ENCODE results near the gene PLD4. TPM values are rescaled to one million over a fixed set of nuclear protein-coding genes. Genes with fewer than 3 reads are reported as not detected.

The PLD4 gene
- total RNA-seq, 2 experiments from 2014 or later, result not detected

DNA sequence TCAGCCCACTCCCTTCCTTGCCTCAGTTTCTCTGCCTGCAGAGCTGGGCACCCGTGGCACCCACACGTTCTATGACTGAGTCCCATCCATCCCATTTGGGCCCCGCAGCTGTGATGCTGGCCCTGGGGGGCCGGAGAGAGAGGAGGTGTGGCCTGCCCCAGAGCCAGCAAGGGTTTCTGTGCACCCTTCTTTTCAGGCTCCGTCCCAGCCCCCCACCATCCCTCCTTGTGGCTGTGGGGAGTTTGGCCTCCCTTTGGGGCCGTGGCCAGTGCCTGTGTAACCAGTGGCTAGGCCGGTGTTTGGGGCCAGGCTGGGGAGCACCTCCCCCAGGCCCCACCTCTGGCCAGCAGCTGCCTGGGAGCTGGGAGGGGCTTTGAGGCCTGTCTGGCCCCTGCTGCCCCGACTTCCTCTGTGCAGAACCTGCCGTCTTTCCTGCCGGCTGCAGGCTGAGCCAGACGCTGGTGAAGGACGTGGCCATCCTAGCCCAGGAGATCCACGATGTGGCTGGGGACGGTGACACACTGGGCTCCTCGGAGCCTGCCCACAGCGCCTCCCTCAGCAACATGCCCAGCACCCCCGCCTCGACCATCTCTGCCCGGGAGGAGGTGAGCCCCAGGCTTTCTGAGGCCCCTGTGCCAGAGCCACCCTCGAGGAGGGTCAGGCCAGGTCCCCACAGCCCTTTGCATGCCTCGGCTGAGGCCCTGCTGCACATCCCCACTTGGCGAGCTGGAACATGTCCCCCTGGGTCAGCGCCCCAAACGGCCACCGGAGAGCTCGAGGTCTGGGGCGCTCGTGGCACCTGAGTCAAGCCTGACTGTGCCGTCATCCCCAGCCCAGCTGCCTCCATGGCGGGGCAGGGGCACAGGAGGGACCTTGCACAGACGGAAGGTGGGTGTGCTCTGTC, 31.9 kb upstream of the PLD4 start:
- Mint-ChIP-seq H3K4me1 (no peaks in the 10 kb centered on the region), H3K27me3 (no peaks in the 10 kb centered on the region), H3K36me3 (no peaks in the 10 kb centered on the region), H3K27ac (no peak overlapping the region), H3K9me3 (peaks cover 1% of the 10 kb centered on the region), H3K4me3 (no peak overlapping the region)
- no peak for DNase-seq

DNA sequence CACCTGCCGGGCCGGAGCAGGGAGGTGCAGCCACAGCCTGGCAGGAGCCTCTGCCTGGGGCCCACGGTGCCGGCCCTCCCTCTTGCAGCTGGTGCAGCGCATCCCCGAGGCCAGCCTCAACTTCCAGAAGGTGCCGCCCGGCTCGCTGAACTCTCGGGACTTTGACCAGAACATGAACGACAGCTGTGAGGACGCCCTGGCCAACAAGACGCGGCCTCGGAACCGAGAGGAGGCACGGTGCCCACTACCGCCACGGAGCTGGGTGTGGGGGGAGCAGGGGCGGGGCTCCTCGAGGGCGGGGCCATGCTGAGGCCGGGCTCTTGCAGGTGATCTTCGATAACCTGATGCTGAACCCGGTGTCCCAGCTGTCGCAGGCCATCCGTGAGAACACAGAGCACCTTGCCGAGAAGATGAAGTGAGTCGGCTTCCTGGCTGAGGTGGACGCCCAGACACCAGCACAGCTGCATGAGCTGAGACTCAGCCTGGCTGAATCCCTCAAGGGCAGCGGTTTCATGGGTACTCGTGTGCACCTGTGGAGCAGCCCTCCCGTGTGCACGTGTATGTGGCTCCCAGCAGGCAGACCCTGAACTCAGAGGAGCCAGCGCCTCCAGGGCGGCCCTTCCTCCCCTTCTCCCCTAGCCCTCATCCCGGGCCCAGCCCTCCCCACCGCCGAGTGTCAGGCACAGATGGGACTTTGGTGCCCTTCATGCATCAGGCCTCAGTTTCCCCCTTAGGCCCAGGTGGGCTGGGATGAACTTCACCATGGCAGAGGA, 31.1 kb upstream of the PLD4 start:
- Mint-ChIP-seq H3K36me3 (no peaks in the 10 kb centered on the region), H3K27me3 (no peaks in the 10 kb centered on the region), H3K4me1 (no peaks in the 10 kb centered on the region), H3K9me3 (peaks cover 1% of the 10 kb centered on the region), H3K4me3 (no peak overlapping the region), H3K27ac (no peak overlapping the region)
- DNase-seq, result no peak

DNA sequence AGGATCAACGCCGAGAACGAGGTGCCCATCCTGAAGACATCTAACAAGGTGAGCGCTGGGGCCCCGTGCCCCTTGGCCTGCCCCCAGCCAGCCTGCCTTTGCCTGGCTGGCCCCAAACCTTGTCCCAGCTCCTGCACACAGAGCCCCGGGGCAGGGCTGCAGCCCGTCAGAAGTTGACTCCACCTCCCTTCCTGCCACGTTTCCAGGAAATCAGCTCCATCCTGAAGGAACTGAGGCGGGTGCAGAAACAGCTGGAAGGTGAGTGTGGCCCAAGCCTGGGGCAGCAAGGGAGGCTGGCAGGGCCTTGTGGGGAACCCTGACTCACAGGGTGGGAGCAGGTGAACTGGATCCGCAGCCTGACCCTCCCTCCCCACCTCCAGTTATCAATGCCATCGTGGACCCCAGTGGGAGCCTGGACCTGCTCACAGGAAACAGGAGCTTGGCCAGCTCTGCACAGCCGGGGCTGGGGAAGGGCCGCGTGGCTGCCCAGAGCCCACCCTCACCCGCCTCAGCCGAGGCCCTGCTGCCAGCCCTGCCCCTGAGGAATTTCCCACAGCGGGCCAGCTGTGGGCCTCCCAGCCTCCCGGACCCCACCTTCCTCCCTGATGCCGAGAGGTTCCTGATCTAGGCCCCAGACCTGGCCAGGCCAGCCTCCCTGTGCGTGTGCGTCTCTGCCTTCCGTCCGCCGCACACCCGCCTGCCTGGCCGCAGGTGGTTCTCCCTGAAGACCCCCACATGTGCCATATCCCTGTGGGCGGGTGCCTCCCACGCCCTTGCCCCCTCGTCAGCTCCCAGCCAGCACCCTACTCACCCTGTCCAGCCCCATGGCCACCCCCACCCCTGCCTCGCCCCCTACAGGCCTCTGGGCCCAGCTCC, 30.1 kb upstream of the PLD4 start:
- Mint-ChIP-seq H3K27me3 (no peaks in the 10 kb centered on the region), H3K9me3 (peaks cover 1% of the 10 kb centered on the region), H3K36me3 (no peaks in the 10 kb centered on the region), H3K4me3 (no peak overlapping the region), H3K4me1 (no peaks in the 10 kb centered on the region), H3K27ac (no peak overlapping the region)
- no peak for DNase-seq

DNA sequence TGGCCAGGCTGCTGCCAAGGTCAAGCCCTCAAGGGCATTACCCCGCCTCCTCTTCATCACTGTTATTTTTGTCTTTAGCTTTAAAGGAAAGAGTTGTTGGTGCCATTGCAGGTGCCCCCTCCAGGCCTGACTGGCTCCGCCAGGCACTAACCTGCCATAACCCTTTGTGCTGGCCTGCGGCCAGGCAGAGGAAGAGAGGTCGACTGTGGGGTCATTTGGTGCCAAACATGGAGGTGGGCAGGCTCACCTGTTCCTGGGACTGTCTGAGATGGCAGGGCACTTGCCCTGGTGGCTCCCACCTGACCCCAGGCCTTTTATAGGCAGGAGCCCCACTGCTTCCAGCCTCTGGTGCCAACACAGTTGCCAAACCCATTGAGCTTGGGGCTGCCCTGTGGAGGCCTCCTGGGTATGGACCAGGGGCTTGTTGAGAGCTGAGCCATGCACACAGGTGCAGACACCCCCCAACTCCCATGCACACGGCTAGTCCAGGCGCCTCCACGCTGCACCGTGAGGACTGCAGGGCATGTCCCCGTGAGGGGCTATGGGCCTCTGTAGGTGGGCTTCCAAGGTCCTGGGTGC, 29.4 kb upstream of the PLD4 start:
- no peak for DNase-seq
- Mint-ChIP-seq H3K9me3 (no peaks in the 10 kb centered on the region), H3K4me1 (no peaks in the 10 kb centered on the region), H3K36me3 (no peaks in the 10 kb centered on the region), H3K27me3 (no peaks in the 10 kb centered on the region), H3K4me3 (no peak overlapping the region), H3K27ac (no peak overlapping the region)

DNA sequence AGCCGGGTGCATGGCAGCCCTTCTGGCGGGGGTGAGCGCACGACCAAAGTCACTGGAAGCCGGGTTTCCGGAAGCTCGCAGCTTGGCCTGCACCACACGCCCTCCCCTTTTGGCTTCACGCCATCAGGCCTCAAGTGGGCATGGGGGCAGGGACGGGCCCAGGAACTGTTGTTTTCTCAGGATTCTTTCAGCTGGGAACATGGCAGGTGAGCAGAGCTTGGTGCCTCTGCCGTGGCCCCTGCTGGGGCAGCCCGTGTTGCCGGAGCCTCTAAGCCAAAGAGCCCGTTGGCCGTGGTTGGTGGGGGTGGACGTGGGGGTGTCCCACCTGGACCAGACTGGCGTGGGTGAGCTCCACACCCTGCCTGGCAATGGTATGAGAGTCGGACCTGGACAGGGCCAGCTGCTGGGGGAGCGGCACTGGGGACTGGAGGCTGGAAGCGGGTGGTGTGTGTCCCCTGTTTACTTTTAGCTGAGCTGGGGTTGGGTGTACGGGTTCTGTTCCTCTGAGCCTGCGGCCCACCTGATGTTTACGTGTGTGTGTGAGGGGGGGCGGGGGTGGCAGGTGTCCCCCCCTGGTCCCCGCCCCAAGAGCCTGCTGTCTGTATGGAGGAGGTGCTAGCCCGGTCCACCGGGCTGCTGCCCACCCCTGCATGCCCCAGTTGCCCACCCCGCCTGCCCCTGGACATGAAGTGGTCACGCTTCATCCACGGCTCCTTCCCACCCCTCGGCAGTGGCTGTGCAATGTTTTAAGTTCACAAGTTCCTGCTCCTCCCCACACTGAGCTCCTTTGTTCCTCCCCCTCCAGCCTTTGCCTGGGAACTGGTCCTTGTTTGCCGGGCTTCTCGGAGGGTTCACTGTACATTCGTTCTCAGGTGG, 28.7 kb upstream of the PLD4 start:
- H3K36me3 Mint-ChIP-seq, result no peaks in the 10 kb centered on the region
- no peaks in the 10 kb centered on the region for H3K9me3 Mint-ChIP-seq
- no peak for DNase-seq

DNA sequence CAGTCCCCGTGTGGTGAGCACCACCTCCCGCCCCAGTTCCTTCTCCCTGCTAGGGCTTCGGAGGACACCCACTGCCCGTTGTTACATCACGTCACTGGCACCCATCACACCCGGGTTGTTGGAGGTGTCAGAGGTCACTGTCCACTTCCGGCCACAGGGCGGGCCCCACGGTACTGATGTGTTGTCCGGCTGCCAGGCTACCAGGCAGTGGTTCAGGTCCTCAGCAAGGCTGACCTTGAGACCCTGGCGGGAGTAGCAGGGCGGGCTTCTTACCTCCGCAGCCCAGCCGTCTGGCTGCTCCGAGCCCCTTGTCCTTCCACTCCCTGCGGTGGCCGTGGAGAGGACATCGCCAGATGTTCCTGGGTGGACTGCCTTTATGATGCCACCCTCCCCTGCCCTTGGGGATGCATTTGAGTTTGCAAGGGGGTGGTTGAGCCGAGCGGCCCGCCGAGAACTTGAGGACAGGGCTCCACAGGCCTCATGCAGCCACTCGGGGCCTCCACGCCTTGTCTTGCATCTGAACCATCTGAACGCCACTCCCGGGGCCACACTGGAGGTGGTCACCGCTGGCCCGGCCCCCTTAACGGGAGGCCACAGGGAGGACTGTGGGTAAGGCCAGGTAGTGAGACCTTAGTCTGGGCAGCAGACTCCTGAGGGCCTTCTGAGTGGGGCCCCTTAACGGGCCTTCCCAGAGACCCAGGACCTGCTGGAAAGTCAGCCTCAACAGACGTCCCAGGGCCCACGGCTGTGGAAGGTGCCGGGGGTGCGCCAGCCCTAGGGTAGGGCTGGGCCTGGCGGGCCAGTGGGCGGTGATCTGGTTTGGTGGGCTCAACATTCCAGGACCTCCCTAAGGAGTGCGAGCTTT, 27.1 kb upstream of the PLD4 start:
- no peaks in the 10 kb centered on the region for H3K9me3 Mint-ChIP-seq

More for the DNA sequence above, 28.7 kb upstream of the PLD4 start:
- no peaks in the 10 kb centered on the region for H3K27me3 Mint-ChIP-seq
- no peaks in the 10 kb centered on the region for H3K4me1 Mint-ChIP-seq
- H3K4me3 Mint-ChIP-seq, result no peak overlapping the region
- H3K27ac Mint-ChIP-seq, result no peak overlapping the region

DNA sequence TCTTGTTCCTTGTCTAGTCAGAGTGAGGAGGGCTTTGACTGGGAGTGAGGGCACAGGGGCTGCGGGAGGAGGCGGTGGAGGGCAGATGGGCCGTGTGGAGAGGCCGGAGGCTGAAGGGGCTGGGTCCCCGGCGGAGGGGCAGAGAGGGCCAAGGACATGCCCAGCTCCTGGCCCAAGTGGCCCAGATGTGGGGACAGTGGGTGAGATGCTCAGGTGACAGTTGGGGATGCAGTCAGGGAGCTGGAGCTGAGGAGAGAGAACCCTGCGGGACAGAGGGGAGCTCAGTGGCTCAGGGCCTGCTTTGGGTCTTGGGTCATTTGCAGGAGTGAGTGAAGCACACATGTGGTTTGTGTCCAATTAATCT, 26.5 kb upstream of the PLD4 start:
- H3K27me3 Mint-ChIP-seq, result peaks cover 1% of the 10 kb centered on the region
- DNase-seq, result no peak
- H3K4me1 Mint-ChIP-seq, result no peaks in the 10 kb centered on the region
- no peak overlapping the region for H3K27ac Mint-ChIP-seq
- H3K36me3 Mint-ChIP-seq, result no peaks in the 10 kb centered on the region
- H3K9me3 Mint-ChIP-seq, result no peaks in the 10 kb centered on the region
- H3K4me3 Mint-ChIP-seq, result no peak overlapping the region

More for the DNA sequence above, 27.1 kb upstream of the PLD4 start:
- Mint-ChIP-seq H3K4me1 (no peaks in the 10 kb centered on the region), H3K27ac (no peak overlapping the region), H3K36me3 (no peaks in the 10 kb centered on the region), H3K27me3 (no peaks in the 10 kb centered on the region), H3K4me3 (no peak overlapping the region)
- DNase-seq, result no peak

DNA sequence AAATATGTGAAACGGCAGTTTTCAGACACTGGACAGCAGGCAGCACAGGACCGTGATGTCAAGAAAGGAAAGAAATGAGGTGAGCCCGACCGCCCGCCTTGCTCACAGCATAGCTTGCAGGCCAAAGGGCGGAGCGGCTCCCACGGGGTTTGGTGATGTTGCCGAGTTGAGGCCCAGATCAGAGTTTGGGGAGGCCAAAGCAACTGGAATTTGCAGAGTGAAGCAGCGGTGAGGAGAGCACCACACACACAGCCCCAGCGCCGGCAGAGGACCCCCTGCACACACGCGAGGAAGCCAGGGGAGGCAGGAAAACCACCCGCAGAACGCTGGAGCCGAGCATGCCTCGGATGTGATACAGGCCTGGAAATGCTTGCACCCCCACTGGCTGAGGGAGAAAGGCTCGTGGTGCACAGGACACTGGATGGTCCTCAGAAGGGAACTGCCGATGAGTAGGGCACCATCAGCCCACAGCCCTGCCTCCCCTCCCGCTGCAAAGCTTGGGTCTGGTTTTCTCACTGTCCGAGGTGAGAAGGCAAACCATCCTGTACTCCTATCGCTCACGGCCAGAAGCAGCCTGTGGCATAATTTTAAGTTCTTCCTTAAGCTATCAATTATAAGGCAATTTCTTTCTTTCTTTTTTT, 25.7 kb upstream of the PLD4 start:
- H3K36me3 Mint-ChIP-seq, result no peaks in the 10 kb centered on the region
- no peak overlapping the region for H3K27ac Mint-ChIP-seq

DNA sequence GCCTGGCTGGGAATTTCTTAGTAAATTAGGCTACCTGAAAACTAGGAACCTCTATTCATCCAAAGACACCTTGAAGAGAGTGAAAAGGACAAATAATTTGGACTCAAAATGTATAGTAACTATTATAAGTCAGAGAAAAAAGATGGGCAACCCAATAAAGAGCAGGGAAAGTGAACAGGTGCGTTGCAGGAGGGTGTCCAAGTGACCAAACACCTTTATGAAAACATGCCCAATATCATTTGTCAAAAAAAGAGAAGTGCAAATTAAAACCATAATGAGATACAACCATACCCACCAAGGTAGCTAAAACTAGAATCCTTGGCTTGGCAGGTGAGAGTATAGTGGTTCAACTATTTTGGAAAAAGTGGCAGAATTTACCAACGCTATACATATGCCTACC, 24.9 kb upstream of the PLD4 start:
- Mint-ChIP-seq H3K36me3 (no peaks in the 10 kb centered on the region), H3K27me3 (peaks cover 14% of the 10 kb centered on the region), H3K9me3 (no peaks in the 10 kb centered on the region), H3K4me3 (no peak overlapping the region), H3K27ac (no peak overlapping the region), H3K4me1 (no peaks in the 10 kb centered on the region)
- DNase-seq, result no peak

More for the DNA sequence above, 25.7 kb upstream of the PLD4 start:
- DNase-seq, result no peak
- Mint-ChIP-seq H3K9me3 (no peaks in the 10 kb centered on the region), H3K27me3 (peaks cover 6% of the 10 kb centered on the region), H3K4me1 (no peaks in the 10 kb centered on the region), H3K4me3 (no peak overlapping the region)

DNA sequence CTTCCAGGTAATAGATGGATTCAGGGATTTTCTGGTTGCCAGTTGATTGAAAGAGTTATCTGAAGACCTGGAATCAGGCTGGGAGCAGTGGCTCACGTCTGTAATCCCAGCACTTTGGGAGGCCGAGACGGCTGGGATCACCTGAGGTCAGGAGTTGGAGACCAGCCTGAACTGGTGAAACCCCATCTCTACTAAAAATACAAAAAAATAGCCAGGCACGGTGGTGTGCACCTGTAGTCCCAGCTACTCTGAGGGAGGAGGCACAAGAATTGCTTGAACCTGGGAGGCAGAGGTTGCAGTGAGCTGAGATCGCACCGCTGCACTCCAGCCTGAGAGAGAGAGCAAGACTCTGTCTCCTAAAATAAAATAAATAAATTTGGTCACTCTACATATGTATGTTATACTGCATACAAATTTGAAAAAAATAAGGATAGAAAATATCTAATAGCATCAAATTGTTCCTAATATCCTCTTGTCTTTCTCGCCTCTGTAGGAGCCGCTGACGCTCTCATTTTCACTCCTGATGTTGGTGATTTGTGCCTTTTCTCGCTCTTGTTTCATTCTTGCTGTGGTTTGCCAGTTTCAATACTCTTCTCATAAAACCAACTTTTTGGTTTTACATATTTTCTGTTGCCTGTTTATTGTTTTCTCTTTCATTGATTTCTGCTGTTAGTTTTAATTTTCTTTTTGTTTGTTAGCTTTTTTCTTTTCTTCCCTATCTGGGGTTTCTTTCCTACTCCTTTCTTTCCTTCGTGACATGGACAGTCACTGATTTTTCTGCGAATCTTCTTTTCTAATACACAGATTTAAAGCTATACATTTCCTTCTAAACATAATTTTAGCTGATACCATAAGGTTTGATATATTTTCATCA, 23.8 kb upstream of the PLD4 start:
- Mint-ChIP-seq H3K4me1 (no peaks in the 10 kb centered on the region), H3K4me3 (no peak overlapping the region), H3K27ac (no peak overlapping the region), H3K9me3 (no peaks in the 10 kb centered on the region), H3K27me3 (peaks cover 17% of the 10 kb centered on the region), H3K36me3 (no peaks in the 10 kb centered on the region)
- no peak for DNase-seq

DNA sequence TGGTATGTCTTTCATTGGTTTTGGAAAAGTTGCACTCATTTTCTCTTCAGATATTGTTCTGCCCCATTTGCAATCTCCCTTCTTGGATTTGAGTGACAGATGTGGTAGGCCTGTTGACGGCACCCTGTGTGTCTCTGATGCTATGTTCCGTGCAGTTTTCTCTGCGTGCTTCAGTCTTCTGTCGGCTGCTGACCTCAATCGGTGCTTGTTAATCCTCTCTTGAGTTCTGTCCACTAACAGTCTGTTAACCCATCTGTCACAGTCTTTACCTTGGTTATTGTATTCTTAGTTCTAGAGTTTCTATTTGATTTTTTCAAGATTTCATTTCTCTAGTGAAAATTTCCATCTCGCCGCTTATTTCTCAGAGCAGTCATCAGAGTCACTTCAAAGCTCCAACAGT, 20.7 kb upstream of the PLD4 start:
- no peaks in the 10 kb centered on the region for H3K9me3 Mint-ChIP-seq
- H3K4me1 Mint-ChIP-seq, result no peaks in the 10 kb centered on the region
- H3K27me3 Mint-ChIP-seq, result peaks cover 27% of the 10 kb centered on the region
- H3K36me3 Mint-ChIP-seq, result no peaks in the 10 kb centered on the region
- H3K27ac Mint-ChIP-seq, result no peak overlapping the region
- no peak for DNase-seq
- no peak overlapping the region for H3K4me3 Mint-ChIP-seq
